Measurements from ENCODE around the gene MRTO4. TPM values are rescaled to one million over a fixed set of nuclear protein-coding genes. Genes with fewer than 3 reads are reported as not detected.

MRTO4 gene
- total and polyA plus RNA-seq, 12 donors = 8.4 to 52.2 (median 13.3) TPM

DNA sequence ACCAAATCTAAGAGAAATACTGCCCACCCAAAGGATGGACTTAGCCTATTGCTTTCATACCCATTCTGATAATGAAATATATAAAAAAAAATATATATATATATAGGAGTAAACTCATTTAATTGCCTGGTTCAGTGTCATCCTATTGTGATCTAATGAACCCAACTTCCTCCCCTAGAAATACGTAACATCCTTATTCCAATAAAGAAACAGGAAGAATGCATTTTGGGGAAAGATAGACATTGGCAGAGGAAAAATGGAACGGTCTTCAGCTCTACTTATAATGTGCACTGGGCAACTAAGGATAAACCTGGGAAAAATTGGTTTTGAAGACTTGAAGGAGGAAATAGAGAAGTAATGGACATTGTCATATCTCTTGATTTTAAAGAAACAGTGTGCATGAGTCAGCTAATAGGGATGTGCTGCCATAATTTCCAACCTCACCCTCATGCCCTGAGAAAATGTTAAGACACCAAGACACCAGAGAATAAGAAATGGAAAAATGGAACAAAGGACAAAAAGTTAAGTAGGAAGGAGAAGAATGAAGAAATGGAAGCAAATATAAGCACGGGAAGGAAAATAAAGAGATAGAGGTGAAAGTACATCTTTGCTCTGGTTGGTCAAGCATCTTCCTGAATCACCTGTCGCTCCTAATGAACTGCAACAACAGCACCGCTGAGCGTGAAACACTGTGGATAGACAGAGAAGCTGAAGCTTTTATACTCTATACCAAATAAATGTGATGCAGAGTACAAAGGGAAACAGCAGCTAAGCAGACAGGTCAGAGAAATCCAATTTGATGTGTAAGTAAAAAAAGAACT lies 46.9 kb upstream of the MRTO4 start:
- DNase-seq = no peak
- no peaks in the 10 kb centered on the region for H3K9me3 ChIP-seq
- intact Hi-C loops (cut with DNase I) = no loop called here
- WGBS, 2 donors = 82 to 86% methylated on average over 6 of the region's 6 CpGs
- H3K4me1 ChIP-seq = peaks cover 12 to 96% (median 79%) of the 10 kb centered on the region in 9 donors
- H3K27ac ChIP-seq = peak overlapping the region in 2 of 10 donors; percentile 22 to 33
- no peak overlapping the region for H3K4me3 ChIP-seq
- ATAC-seq = no peak
- TF ChIP-seq, protein P1, sequence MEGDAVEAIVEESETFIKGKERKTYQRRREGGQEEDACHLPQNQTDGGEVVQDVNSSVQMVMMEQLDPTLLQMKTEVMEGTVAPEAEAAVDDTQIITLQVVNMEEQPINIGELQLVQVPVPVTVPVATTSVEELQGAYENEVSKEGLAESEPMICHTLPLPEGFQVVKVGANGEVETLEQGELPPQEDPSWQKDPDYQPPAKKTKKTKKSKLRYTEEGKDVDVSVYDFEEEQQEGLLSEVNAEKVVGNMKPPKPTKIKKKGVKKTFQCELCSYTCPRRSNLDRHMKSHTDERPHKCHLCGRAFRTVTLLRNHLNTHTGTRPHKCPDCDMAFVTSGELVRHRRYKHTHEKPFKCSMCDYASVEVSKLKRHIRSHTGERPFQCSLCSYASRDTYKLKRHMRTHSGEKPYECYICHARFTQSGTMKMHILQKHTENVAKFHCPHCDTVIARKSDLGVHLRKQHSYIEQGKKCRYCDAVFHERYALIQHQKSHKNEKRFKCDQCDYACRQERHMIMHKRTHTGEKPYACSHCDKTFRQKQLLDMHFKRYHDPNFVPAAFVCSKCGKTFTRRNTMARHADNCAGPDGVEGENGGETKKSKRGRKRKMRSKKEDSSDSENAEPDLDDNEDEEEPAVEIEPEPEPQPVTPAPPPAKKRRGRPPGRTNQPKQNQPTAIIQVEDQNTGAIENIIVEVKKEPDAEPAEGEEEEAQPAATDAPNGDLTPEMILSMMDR (IDR thresholded peaks at IDR 0.05) = no peak
- no peaks in the 10 kb centered on the region for H3K27me3 ChIP-seq
- peaks cover 0 to 30% (median 5%) of the 10 kb centered on the region in 9 donors for H3K36me3 ChIP-seq

DNA sequence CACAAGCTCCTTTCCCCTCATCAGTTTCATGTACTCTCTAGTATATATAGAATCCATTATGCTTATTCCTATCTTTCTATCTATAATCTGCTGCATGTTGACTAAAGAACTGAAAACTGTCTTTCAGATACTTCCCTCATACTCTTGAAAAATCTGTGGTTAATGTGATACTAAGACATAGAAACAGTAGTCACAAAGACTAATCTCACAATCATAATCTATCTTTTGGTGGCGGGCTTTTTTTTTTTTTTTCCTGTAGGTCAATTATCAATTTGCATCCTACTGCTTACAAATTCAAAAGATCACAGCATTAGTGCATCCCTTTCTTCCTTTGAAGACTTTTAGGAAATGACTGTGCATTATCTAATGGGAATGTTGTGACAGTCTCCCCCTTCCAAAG lies 46.2 kb upstream of the MRTO4 start:
- 98 to 100% methylated on average over 1 of the region's 1 CpG for WGBS, 2 donors
- no peaks in the 10 kb centered on the region for H3K27me3 ChIP-seq
- no peaks in the 10 kb centered on the region for H3K9me3 ChIP-seq
- H3K36me3 ChIP-seq = peaks cover 0 to 22% (median 5%) of the 10 kb centered on the region in 9 donors
- H3K27ac ChIP-seq = no peak overlapping the region
- DNase-seq = no peak
- no peak overlapping the region for H3K4me3 ChIP-seq
- intact Hi-C loops (cut with DNase I) = no loop called here
- TF ChIP-seq, protein P1 (IDR thresholded peaks at IDR 0.05) = no peak
- peaks cover 12 to 88% (median 76%) of the 10 kb centered on the region in 9 donors for H3K4me1 ChIP-seq
- ATAC-seq = no peak

DNA sequence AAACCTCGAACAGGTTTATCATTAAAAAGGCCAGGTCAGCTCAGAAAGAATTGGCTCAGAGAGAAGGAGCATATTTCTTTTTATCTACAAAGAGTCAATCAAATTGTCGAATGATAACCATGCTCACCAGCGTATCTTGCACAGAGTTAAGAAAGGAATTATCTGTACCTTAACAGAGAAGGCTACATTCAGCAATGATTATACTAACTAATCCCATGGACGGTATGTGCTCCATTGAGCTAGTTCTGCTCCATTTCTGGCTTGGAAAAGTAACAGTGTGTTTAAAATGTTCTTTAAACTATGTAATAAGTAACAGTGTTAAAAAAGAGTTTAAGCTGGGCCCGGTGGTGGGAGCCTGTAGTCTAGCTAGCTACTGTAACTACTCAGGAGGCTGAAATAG lies 45.8 kb upstream of the MRTO4 start:
- ATAC-seq = no peak
- Histone ChIP-seq H3K36me3 (peaks cover 0 to 18% (median 5%) of the 10 kb centered on the region in 9 donors), H3K4me3 (no peak overlapping the region), H3K4me1 (peaks cover 14 to 87% (median 79%) of the 10 kb centered on the region in 9 donors), H3K27me3 (no peaks in the 10 kb centered on the region), H3K9me3 (no peaks in the 10 kb centered on the region), H3K27ac (peak overlapping the region in 1 of 10 donors; percentile 16)
- DNase-seq = no peak
- intact Hi-C loops (cut with DNase I) = no loop called here
- TF ChIP-seq, protein P1 (IDR thresholded peaks at IDR 0.05) = no peak
- WGBS, 2 donors = 36 to 41% methylated on average over 5 of the region's 5 CpGs

DNA sequence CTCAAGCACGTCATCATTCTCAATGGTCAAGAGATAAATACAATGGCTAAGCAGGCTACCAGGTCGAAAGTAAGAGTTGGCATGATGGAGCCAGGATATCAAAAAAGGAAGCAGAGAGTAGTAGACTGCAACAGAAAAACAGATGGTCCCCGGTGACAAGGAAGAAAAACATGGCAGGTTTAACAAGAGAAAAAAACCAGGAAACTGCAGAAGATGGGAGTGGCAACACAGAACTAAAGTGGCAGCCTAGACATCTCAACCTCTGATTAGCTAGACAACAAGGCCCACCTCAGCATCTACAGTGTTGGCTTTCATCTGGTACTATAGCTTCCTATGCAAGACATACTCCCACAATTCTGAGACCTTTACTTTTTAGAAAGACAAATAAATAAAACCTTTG lies 44.7 kb upstream of the MRTO4 start:
- Histone ChIP-seq H3K4me1 (peaks cover 15 to 87% (median 82%) of the 10 kb centered on the region in 9 donors), H3K9me3 (no peaks in the 10 kb centered on the region), H3K27me3 (no peaks in the 10 kb centered on the region), H3K36me3 (peaks cover 0 to 7% (median 0%) of the 10 kb centered on the region in 9 donors), H3K4me3 (no peak overlapping the region), H3K27ac (peak overlapping the region in 3 of 10 donors; percentile 36 to 97 (median 94))
- WGBS, 2 donors = 25 to 42% methylated on average over 3 of the region's 3 CpGs
- no peak for ATAC-seq
- no peak for DNase-seq
- TF ChIP-seq, protein P1 (IDR thresholded peaks at IDR 0.05) = no peak
- intact Hi-C loops (cut with DNase I) = no loop called here
